Measurements from ENCODE around the gene UBXN10. TPM values are rescaled to one million over a fixed set of nuclear protein-coding genes. Genes with fewer than 3 reads are reported as not detected.

Gene UBXN10
- total and polyA plus RNA-seq, 2 donors (not counting 3 experiments of a cell fraction or from before 2014, with no cell fraction given): not detected

DNA sequence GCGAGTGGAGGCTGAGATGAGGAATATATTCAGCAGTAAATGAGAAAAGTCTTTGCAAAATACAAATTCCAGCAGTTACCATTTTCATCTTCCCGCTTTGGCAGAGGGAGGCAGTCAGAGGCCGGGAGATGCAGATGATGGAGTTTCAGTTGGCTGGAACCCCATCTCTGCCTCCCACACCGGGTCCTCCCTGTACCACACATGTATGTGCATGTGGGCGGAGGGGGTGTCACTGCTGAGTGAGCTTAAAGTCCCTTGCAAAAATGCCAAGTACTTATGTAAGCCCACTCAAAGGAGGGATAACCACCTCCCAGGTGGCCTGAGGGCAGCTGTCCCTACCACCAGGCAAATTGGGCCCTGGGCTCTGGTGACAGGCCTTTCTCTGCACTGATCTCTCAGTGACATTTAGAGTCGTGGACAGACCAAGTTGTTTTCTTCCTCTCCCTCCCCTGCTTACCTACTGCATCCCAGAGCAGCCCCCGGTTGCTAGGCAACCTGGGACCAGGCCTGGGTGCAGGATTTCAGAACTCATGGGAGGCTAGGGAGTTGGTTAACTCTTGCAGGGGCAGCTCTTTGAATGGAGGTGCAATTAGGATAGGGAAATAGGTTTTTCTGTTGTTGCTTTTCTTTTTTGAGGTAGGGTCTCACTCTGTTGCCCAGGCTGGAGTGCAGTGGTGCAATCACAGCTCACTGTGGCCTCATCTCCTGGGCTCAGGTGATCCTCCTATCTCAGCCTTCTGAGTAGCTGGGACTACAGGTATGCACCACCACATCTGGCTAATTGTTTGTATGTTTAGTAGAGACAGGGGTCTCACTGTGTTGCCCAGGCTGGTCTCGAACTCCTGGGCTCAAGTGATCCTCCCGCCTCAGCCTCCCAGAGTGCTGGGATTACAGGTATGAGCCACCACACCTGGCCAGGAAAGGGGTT, 17.1 kb upstream of the UBXN10 start:
- POLR2A ChIA-PET: no interaction called here
- H3K4me2 ChIP-seq (ENCODE audit: insufficient read depth, low read length): no peak overlapping the region
- no peaks in the 10 kb centered on the region for H4K20me1 ChIP-seq (replicated peaks; ENCODE audit: control insufficient read depth, extremely low read depth, insufficient read depth, low read length)
- no peak overlapping the region for H3K27ac ChIP-seq (ENCODE audit: insufficient read depth, low read depth, low read length)
- H2AFZ ChIP-seq (ENCODE audit: low read depth, low read length): no peak overlapping the region
- dilution Hi-C loops (cut with MboI; ENCODE audit: extremely low pct_ligation_motif_present, low sequenced_read_pairs) (no loop called here), intact Hi-C loops (cut with micrococcal nuclease) (no loop called here)
- H3K4me3 ChIP-seq (replicated peaks in 1 of 3; ENCODE audit: insufficient read depth in 1 of 3, low read depth in 1 of 3, low read length in 3 of 3): no peak overlapping the region
- CTCF ChIA-PET: interaction anchor here (7.6 kb wide), 1 partner anchor 25 kb away, joined by 65 read pairs; no protein-coding TSS in a partner anchor
- no peak for TF ChIP-seq MYC (IDR thresholded peaks at IDR 0.05; ENCODE audit: low read depth, low read length)
- no peak for TF ChIP-seq FOS (IDR thresholded peaks at IDR 0.05; ENCODE audit: borderline replicate concordance, insufficient read depth, low read length)
- TF ChIP-seq, protein P1, sequence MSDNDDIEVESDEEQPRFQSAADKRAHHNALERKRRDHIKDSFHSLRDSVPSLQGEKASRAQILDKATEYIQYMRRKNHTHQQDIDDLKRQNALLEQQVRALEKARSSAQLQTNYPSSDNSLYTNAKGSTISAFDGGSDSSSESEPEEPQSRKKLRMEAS (IDR thresholded peaks at IDR 0.05; ENCODE audit: insufficient read depth, insufficient read length): no peak
- TF ChIP-seq POLR2A (IDR thresholded peaks at IDR 0.05; ENCODE audit: low read depth, low read length): no peak
- TF ChIP-seq POLR2AphosphoS5 (IDR thresholded peaks at IDR 0.05; ENCODE audit: insufficient read depth, low read depth, low read length): no peak
- TF ChIP-seq JUN (IDR thresholded peaks at IDR 0.05; ENCODE audit: borderline replicate concordance, insufficient read depth, insufficient read length, low read depth): no peak
- no peak for TF ChIP-seq EZH2 (IDR thresholded peaks at IDR 0.05; ENCODE audit: borderline replicate concordance, low read depth, low read length, severe bottlenecking)
- TF ChIP-seq GATA2 (IDR thresholded peaks at IDR 0.05; ENCODE audit: insufficient read depth, insufficient read length, low read depth, low read length): no peak
- TF ChIP-seq, protein P2, sequence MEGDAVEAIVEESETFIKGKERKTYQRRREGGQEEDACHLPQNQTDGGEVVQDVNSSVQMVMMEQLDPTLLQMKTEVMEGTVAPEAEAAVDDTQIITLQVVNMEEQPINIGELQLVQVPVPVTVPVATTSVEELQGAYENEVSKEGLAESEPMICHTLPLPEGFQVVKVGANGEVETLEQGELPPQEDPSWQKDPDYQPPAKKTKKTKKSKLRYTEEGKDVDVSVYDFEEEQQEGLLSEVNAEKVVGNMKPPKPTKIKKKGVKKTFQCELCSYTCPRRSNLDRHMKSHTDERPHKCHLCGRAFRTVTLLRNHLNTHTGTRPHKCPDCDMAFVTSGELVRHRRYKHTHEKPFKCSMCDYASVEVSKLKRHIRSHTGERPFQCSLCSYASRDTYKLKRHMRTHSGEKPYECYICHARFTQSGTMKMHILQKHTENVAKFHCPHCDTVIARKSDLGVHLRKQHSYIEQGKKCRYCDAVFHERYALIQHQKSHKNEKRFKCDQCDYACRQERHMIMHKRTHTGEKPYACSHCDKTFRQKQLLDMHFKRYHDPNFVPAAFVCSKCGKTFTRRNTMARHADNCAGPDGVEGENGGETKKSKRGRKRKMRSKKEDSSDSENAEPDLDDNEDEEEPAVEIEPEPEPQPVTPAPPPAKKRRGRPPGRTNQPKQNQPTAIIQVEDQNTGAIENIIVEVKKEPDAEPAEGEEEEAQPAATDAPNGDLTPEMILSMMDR (IDR thresholded peaks at IDR 0.05; ENCODE audit: extremely low read depth in 1 of 2, insufficient read depth in 1 of 2, low read depth in 1 of 2, low read length in 2 of 2): no peak
- H3K4me1 ChIP-seq (ENCODE audit: control insufficient read depth, extremely low read depth, insufficient read depth, low read length): no peaks in the 10 kb centered on the region
- FAIRE-seq (no peak), DNase-seq (ENCODE audit: low read depth, low spot score) (no peak)
- H3K27me3 ChIP-seq (ENCODE audit: control insufficient read depth in 2 of 2, insufficient read depth in 2 of 2, low read length in 2 of 2): no peaks in the 10 kb centered on the region
- no peaks in the 10 kb centered on the region for H3K9me3 ChIP-seq (replicated peaks; ENCODE audit: control insufficient read depth, insufficient read depth, low read length)
- H3K9ac ChIP-seq (replicated peaks; ENCODE audit: extremely low read depth, insufficient read depth, low read length): no peak overlapping the region
- no peaks in the 10 kb centered on the region for H3K36me3 ChIP-seq (ENCODE audit: control insufficient read depth in 2 of 2, extremely low read depth in 1 of 2, insufficient read depth in 2 of 2, low read length in 2 of 2)
- H3K9me1 ChIP-seq (replicated peaks; ENCODE audit: control insufficient read depth, extremely low read depth, insufficient read depth, low read length): no peaks in the 10 kb centered on the region
- H3K79me2 ChIP-seq (ENCODE audit: control insufficient read depth, insufficient read depth, low read length): no peaks in the 10 kb centered on the region
- BruUV-seq (replicated peaks): no TSS peak

Data from endothelial cell of umbilical vein (primary cell).